Vagina (tissue), 2 donors: ENCODE data around the gene NDUFAB1.

ENCODE experiments used
- CTCF ChIP-seq, 3 experiments: fragments of 450-650 bp in 2 of 3; fragments of 200-600 bp in 1 of 3; sonication (generic) in 1 of 3; IDR thresholded peaks; one replicate each; pipeline ENCODE4 v1.5.1; 2017 to 2019; ENCODE audit warnings: antibody characterized with exemption in 3 of 3, mild to moderate bottlenecking in 2 of 3, moderate library complexity in 2 of 3
- POLR2A ChIP-seq, 2 donors: fragments of 450-650 bp; IDR thresholded peaks; one replicate each; pipeline ENCODE4 v1.6.1; 2017; ENCODE audit warnings: antibody characterized with exemption in 2 of 2, mild to moderate bottlenecking in 2 of 2, moderate library complexity in 2 of 2
- POLR2AphosphoS5 ChIP-seq, 2 donors: sonication (generic); formaldehyde crosslinking; IDR thresholded peaks; one replicate each; pipeline ENCODE4 v1.9.0; 2017; ENCODE audit warnings: antibody characterized with exemption in 2 of 2, mild to moderate bottlenecking in 2 of 2, low read depth in 1 of 2; ENCODE audit not compliant: insufficient read depth in 1 of 2

GRCh38 chr16:23615805-23616204 is 19.7 kb upstream of the NDUFAB1 start:
- TF ChIP-seq CTCF (IDR thresholded peaks at IDR 0.05) (no peak), POLR2AphosphoS5 (IDR thresholded peaks at IDR 0.05; ENCODE audit: insufficient read depth in 1 of 2, low read depth in 1 of 2) (no peak), POLR2A (IDR thresholded peaks at IDR 0.05) (no peak)
